ENCODE data around the gene TUBGCP5.
"Not testable (repeated sequence)": the region's sequence is repeated elsewhere in the genome, so short reads cannot be mapped to it uniquely, and the experiment has no call there.

Gene TUBGCP5

DNA sequence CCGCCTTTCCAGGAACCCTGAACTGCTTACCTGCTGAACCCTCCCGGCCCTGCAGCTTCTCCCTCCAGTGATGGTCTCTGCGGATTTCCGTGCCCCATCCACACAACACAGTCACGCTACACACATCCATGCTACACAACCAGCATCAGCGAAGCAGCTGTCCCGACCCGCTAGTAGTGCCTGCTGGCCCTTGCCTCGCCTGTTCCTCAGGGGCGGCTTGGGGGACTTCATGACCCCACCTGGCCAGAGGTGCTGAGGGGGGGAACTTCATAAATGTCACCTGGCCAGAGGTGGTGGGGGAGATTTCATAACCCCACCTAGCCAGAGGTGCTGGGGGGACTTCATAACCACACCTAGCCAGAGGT is 530 bp upstream of the TUBGCP5 start:
- no peak for DNase-seq

DNA sequence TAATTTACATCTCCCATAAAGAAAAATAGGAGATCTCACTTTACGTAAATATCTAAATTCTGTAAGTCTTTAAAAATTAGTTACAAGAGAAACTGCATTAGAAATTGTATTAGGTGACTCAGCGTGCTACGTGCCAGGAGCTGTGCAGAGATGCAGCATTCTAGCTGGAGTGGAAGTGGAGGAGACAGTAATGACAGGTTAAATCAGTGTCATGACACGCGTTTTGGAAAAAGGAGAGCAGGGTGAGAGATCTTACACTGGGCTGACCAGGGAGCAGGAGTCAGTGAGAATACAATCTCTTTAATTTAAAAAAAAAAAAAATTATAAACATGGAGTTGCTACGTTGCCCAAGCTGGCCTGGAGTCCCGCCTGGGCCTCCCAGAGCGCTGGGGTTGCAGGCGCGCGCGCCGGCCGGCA is 635 bp downstream of the TUBGCP5 start:
- DNase-seq = no peak

DNA sequence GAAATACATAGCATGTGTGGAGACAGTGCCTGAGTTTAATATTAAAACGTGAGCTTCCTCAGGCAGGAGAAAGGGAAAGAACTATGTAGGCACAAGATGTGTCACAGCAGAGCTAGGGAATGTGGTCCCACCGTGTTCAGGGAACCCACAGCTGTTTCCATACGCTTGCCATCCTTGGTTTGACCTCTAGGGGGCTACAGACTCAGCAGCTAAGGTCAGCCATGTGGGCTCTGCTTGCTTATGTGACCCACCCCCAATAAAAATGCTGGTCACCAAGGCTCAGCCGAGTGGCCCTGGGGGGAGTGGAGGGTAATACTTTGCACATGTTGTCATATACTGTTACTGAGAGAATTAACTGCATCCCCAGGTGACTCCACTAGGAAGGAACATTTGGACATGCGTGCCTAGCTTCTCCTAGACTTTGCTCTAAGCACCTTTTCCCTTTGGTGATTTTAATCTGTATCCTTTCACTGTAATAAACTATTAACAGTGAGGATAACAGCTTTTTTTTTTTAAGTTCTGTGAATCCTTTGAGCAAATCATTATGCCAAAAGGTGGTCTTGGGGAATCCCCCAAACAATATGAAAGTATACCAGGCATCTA is 3.3 kb downstream of the TUBGCP5 start:
- DNase-seq = no peak

DNA sequence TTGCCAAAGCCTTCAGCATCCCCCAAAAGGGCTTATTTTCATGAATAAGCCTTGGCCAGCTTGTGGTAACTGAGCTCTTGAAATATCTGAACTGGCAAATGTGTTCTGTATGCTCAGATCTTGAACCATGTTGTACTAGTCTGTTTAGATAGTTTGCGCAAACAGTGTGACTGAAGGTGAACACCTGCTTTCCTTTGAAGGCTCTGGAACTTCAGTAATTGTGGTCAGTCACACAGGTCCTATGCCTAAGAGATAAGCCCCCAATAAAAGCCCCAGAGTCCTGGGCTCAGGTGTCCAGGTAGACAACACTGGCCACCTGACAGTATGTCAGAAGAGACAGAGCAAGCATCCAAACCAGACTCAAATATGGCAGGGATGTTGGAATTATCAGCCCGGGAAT is 5.4 kb downstream of the TUBGCP5 start:
- DNase-seq = no peak

DNA sequence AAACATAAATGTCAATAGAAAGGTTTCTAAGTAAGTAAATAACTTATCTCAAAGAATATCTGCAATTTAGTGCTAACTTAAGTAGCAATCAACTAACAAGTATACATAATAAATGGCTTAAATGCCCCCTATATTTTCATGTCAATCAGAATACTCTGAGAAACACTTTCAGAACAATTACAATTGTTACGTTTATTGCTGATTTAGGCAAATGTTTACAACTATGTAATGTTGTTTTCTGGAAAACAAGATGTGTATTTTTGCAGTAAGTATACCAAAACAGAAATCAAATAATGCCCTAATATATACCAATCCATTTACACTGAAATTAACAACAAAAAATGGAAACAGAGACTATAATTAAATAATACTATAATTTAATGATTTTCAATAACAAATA is 13.2 kb downstream of the TUBGCP5 start:
- DNase-seq = no peak

DNA sequence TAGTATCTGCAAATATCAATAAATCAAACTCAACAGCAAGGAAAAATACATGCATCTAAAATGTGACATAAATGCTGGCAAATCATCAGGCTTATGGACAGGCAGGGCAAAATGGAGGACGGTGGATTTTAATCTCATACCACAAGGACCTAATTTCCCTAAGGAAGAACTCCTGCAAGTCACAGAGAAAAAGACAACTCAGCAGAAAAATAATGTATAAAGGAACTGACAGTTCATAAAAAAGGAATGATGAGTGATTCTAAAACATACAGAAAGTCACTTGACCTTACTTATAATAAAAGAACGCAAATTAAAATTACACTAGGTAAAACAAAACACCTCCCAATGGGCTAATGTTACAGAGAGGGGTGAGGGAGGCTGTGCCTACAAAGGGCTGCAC is 17.2 kb downstream of the TUBGCP5 start:
- no peak for DNase-seq

DNA sequence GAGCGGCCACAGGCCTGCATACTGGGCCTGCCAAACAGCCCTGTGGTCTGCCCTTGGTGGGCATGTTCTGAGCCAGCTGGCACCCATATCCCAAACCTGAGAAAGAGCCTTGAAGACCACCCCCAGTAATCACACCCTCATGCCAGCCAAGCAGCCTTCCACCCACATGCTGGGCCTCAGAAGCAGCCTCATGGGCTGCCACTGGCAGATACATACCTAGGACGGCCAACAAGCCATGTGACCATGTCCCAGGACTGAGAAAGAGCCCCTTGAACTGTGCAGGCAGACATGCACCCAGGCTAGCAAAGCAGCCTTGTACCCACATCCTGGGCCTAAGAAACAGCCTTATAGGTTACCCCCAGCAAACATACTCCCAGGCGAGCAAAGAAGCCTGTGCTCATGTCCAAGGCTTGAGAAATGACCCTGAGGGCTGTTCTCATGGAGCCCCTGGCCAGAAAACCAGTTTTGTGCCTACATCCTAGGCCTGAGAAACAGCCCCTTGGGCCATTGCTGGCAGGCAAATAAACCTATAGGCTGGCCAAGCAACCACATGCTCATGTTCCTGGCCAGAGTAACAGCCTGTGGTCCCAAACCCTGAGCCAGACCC is 24.9 kb downstream of the TUBGCP5 start:
- no peak for DNase-seq

DNA sequence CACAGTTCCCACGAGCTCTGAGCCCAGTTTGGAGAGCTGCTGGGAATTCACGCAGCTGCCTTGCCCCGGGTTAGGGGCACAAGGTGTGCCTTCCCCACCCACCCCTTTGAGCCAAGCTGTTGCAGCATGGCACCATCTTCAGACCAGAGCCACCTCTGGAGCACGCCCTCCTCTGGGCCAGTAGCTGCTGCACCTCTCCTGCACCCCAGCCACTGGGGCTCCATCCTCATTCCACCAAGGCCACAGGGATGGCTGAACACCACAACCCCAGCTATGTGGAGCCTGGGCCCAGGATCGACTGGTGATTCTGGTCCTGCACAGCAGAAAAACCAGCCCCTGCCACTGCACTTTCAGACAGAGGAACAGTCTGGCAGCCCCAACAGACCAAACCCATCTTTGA is 25.7 kb downstream of the TUBGCP5 start:
- no peak for DNase-seq

DNA sequence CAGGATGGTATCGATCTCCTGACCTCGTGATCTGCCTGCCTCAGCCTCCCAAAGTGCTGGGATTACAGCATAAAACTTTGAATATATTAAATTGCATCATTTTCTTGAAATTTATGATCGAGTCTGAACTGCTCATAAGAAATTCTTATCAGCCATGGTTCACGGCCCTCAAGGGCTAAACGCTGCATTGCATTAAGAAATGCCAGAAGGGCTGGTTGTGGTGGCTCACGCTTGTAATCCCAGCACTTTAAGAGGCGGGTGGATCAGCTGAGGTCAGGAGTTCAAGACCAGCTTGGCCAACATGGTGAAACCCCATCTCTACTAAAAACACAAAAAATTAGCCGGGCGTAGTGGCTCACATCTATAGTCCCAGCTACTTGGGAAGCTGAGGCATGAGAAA is 26.8 kb downstream of the TUBGCP5 start:
- DNase-seq = not testable (repeated sequence)

DNA sequence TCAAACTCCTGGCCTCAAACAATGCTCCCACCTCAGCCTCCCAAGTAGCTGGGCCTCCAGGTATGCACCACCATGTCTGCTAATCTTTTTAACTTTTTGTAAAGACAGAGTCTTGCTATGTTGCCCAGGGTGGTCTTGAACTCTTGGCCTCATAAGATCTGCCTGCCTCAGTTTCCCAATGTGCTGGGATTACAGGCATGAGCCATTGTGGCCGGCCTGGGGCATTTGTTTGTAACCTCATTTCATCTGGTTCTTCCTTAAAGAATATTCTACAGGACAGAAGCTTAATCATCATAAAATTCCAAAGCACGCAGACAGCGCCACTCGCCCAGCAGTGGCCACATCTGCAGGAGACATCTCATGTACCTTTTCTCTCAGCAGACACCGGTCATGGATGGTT is 35.6 kb downstream of the TUBGCP5 start:
- no peak for DNase-seq

DNA sequence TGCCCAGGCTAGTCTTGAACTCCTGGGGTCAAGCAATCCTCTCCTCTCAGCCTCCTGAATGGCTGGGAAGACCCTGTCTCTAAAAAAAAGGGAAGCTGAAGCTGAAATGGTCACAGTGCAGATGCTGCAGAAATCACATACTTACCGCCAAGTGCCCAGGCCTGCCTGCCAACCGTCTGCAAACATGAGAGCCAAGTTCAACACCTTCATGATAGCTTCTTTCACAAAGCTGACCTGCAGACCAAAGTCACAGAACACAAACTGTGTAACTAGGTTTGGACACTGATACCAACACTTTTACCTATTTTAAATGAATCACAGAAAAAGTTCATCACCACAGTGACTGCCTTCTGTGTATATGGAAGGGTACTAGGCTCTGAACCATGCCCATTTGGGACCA is 36.4 kb downstream of the TUBGCP5 start:
- no peak for DNase-seq

DNA sequence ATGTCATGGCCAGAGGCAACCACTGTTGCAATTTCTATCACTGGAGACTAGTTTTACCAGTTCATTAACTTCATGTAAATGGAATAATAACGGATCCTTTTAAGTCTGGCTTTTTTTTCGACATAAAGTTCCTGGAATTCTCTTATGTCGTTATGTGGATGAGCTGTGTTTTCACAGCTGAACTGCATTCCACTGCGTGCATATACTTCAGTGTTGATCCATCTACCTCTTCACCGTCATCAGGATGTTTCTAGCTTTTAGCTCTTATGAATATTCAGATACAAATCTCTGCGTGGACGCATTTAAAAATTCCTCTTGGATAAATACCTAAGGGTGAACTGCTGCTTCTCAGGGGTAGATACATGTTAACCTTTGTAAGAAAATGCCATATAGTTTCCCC is 43.6 kb downstream of the TUBGCP5 start:
- DNase-seq = no peak

DNA sequence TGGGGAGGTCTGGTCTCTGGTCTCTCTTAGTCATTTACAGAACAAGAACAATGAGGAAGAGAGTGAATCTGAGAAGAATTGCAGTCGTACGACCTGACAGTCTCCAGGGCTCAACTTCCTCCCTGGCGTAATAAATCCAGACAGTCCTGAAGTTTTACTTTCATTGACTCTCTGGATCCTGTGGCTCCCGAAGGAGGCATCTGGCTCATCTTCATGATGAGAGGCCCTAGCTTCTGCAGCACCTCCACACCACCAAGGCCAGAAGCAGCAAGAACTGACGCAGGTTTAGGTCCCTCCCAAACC is 47.4 kb downstream of the TUBGCP5 start:
- no peak for DNase-seq

DNA sequence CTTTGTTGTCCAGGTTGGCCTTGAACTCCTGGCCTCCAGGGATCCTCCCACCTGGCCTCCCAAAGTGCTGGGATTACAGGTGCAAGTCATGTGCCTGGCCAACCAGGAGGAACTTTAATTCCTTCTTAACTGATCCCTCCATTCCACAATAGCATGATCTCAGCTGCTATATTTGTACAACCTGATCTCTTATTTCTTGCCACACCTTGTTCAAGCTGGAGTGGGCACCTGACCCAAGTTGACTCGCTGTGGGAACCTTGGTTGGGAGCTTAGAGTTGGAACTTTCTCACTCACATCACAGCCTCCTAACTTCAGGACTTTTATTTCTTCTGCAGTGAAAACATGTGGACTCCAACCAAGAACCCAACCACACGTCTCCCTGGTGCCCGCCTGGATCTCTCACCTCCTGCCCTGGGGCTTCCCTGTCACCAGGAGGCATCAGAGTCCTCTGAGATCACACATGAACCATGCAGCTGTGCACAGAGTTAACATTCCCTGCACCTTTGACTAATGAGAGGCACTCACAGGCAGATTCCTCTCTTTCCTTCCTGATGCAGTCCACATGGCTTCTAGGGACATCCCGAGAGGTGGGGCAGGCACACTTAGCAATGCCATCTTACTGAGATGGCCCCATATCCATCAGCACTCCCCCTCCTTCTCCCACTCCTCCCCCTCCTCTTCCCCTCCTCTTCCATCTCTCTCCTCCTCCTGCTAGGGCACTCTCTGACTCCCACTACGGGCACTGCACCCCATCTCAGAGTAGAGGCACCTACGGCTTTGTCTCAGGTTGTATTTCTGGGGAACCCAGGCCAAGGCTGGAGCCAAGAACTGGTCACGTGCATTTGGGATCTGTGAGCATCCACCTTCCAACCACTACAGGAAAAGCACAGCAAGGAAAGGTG is 49.5 kb downstream of the TUBGCP5 start:
- DNase-seq = no peak

DNA sequence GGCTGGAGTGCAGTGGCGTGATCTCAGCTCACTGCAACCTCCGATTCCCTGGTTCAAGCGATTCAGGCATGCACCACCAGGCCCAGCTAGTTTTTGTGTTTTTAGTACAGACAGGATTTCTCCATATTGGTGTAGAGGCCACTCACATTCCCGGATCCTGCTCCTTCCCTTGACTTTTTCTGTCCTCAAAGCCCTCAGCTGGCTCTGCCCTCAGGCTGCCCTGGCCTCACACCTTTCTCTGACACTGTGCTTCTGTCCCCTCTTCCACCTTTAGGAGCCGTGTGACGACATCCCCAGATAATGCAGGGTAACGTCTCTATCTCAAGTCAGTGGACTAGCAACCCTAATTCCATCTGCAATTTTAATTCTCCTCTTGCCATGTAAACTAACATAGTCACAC is 50.6 kb downstream of the TUBGCP5 start:
- DNase-seq = no peak

DNA sequence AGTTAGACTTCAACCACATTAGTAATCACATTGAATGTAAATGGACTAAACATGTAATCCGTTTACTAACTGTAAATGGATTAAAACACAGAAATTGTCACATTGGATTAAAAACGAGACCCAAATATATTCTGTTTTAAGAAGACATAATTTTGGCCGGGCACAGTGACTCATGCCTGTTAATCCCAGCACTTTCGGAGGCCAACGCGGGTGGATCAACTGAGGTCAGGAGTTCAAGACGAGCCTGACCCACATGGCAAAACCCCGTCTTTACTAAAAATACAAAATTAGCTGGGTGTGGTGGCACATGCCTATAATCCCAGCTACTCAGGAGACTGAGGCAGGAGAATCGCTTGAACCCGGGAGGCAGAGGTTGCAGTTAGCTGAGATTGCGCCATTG is 57.4 kb downstream of the TUBGCP5 start:
- not testable (repeated sequence) for DNase-seq

DNA sequence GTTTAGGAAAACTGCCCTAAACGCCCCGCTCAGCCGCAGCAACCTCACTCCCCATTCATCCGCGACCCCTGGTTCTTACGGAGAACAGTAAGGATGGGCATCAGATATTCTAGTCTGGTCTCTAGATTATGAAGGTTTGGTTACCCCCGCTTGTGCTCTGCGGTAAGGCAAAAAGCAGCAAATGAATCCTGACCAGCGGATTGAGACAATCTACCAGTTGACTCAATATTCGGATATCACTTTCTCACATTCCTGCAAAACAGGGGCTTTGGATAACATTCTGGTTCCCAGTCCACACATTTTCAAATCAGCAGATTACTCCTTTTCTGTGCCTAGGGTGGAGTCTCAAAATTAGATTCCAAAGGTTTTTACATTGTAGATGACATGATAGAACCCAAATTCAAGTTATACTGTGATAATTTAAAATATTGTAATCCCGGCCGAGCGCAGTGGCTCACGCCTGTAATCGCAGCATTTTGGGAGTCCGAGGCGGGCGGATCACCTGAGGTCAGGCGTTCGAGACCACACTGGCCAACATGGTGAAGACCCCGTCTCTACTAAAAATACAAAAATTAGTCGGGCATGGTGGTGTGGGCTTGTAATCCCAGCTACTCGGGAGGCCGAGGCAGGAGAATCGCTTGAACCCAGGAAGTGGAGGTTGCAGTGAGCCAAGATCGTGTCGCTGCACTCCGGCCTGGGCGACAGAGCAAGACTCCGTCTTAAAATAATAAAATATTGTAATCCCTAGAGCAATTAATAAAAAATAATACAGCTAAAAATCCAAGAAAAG is 58.1 kb downstream of the TUBGCP5 start:
- DNase-seq = no peak

DNA sequence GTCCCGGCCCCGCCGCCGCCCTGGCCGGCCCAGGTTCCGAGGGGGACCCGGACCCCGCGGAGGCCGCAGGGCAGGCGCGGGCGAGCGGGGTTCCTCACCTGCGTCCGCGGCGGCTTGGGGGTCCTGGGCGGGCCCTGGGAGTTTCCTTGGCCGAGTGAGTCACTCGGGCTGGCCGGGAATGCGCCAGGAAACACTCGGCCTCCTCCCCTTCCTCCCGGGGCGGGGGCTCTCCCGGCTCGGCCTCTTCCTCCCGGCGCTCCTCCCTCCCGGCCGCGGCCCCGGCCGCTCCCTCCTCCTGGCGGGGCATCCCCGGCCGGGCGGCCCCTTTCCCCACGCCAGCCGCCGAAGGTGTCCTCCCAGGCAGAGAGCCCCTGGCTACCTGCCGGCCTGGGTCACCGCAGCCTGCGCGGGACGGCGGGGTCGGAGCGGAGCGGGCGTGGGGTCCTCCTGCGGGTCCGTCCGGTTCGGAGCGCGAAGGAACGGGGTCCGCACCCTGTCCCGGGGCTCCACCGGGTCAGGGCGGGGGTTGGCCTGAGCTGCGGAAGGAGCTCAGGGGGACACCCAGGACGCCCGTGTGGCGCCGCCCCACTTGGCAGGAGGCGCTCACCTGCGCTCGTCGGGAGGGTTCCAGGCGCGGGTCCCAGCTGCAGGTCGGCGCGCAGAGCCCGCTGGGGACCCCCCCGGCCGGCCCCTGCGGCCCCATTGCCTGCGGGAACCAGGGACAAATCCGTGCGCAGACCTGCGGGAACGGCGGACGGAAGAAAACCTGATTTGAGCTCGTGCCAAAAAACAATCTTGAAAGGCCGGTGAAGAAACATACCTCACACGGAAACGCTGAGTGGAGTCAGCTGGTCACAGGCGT is 58.9 kb downstream of the TUBGCP5 start, which contains the start of gene CYFIP1:
CYFIP1 (minus strand) TSS at position 180 of the 862 bp plus-strand sequence. CDS start 33,083 bp downstream, outside the sequence.
- DNase-seq = no peak

DNA sequence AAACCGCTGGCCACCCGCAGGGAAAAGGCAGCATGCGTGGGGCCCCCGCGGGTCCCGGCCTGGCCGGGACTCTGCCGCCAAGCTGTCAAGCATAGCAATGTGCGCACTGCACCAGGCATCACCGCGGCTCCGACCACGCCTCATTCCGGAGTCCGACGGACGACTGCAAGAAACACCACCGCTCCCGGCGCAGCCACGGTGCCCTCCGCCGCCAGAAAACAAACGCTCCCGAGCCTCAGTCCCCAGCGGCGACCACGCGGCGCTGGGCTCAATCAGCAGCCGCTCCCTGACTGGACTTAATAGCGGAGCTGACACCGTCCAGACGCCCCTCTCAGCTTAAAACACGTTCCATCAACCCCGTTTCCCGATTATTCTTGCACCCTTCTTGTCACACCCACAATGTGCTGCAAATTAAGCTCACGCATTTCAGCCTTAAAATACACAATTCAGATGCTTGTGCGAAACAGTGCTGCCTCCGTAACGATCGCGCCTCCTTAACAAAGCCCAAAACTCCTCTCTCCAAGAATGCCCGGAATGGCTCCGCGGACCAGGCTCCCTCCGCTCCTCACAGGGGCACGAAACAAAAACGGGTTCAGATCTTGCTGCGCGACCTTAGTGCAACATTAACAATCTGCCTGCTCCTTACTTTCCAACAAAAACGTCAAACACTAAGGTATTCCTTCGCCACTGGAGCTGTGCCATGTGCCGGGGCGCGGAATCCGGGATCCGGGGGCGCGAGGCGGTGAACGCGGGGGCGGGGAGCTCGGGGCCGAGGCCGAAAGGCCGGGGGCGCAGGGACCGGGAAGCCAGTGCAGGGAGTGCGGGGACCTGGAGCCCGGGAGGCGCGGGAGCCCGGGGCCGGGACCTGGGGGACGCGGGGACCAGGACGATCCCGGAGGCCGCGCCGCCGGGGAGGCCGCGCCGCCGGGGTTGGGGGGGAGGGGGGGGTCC is 59.9 kb downstream of the TUBGCP5 start:
- no peak for DNase-seq

DNA sequence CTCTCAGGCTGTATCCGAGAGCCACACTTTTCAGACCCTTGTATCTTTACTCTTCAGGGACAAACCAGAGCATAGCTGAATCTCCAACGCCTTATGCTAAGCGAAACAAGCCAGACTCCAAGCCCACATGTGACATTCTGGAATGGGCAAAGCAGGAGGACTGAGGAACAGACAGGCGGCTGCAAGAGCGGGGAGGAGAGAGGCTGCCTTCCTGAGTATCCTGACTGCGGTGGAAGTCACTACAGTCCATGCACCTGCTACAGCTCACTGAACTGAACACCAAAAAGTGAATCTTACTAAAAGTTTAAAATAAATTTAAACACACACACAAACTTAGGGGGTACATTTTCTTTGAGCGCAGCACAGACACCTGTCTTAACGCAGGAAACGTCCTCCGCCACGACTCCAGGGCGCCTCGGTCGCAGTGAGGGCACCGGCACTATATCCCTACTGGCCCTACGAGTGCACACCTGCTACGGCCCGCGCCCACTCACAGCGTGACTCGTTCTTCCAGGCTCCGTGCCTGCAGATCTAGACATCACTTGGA is 60.6 kb downstream of the TUBGCP5 start:
- no peak for DNase-seq

DNA sequence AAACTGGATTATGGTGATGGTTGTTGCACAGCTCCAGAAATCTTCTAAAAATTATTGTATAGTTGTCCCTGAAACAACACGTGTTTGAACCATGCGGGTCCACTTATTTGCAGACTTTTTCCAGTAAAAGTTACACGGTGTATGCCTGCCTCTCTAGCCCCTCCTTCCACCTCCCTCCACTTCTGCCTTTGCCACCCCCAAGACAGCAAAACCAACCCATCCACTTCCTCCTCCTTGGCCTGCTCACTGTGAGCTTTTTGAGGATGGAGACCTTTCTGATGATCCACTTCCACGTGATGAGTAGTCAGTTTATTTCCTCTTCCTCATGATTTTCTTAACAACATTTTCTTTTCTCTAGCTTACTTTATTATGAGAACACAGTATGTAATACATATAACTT is 64.6 kb downstream of the TUBGCP5 start:
- DNase-seq = no peak

Measured in NCI-H1694 (cell line).